K562 (cell line): Measurements from ENCODE around the gene PGA3. TPM values are rescaled to one million over a fixed set of nuclear protein-coding genes. Genes with fewer than 3 reads are reported as not detected.

Source experiments
- BCLAF1 ChIP-seq, 2 experiments: fragments of 450-650 bp in 1 of 2; IDR thresholded peaks; 2 replicates each; pipeline ENCODE4 v1.6.1; 2011 to 2017; ENCODE audit warnings: low read depth in 2 of 2, antibody characterized with exemption in 1 of 2, borderline replicate concordance in 1 of 2, low read length in 1 of 2, mild to moderate bottlenecking in 1 of 2, mixed read lengths in 1 of 2; ENCODE audit not compliant: control insufficient read depth in 1 of 2
- JUND ChIP-seq, 2 experiments: IDR thresholded peaks; 2 replicates in 1 of 2; 3 replicates in 1 of 2; pipeline ENCODE4 v1.6.1; 2011; ENCODE audit warnings: borderline replicate concordance in 2 of 2, low read depth in 2 of 2, low read length in 2 of 2, improper control_type of control experiment in 1 of 2, missing biosample characterization in 1 of 2, missing genetic modification characterization in 1 of 2, missing genetic modification reagents in 1 of 2
- MAZ ChIP-seq, 2 experiments: fragments of 450-650 bp in 1 of 2; sonication (generic) in 1 of 2; formaldehyde crosslinking; IDR thresholded peaks in 1 of 2; conservative IDR thresholded peaks in 1 of 2; 2 replicates each; pipeline versions ENCODE4 v1.4.0 to v1.5.0; 2020; ENCODE audit warnings: mild to moderate bottlenecking in 1 of 2, missing genetic modification reagents in 1 of 2
- MCM2 ChIP-seq: fragments of 450-650 bp; IDR thresholded peaks from 2 replicates; pipeline ENCODE4 v1.6.1; 2017; ENCODE audit warnings: low read depth, mild to moderate bottlenecking
- SAFB2 ChIP-seq: fragments of 200-400 bp; formaldehyde crosslinking; IDR thresholded peaks from 2 replicates; pipeline ENCODE4 v1.6.1; 2018; ENCODE audit warnings: borderline replicate concordance, low read length, low read depth, moderate library complexity; ENCODE audit not compliant: severe bottlenecking
- SETDB1 ChIP-seq: IDR thresholded peaks from one replicate; pipeline ENCODE4 v1.6.1; 2012; ENCODE audit warnings: low read length, control low read depth, inconsistent platforms
- SUPT5H ChIP-seq: fragments of 450-650 bp; IDR thresholded peaks from 2 replicates; pipeline ENCODE4 v1.6.1; 2016
- polyA plus RNA-seq, 8 experiments: library from polyadenylated mRNA; depleted of rRNA in 4 of 8; stranded (reverse) in 5 of 8; unstranded in 3 of 8; fragments of >200 nt; fragmentation: Nextera tagmentation in 2 of 8; fragmentation: Illumina TruSeq in 1 of 8; extraction: Ambion mirVana in 2 of 8; extraction: Trizol in 1 of 8; gene quantifications; 2 replicates each; pipeline versions ENCODE4 v1.2.1 to v1.2.3, GENCODE V29; 2011 to 2014; ENCODE audit warnings: inconsistent platforms in 1 of 8, missing spikeins in 1 of 8
- total RNA-seq, 7 experiments: library from RNA; depleted of rRNA in 6 of 7; stranded (reverse); fragments of >200 nt in 6 of 7; fragmentation: Illumina TruSeq in 2 of 7; extraction: Trizol in 2 of 7; gene quantifications; 2 replicates each; pipeline versions ENCODE4 v1.2.1 to v1.2.3, GENCODE V29; 2011 to 2021; ENCODE audit warnings: low replicate concordance in 1 of 7
- TF ChIP-seq, protein P1 (sequence below): fragments of 250-450 bp; sonication (Bioruptor Pico); IDR thresholded peaks from 2 replicates; pipeline ENCODE4 v1.8.0; 2022; ENCODE audit warnings: moderate library complexity, mild to moderate bottlenecking, inconsistent platforms
- TF ChIP-seq, protein P2 (sequence below): sonication (generic); formaldehyde crosslinking; IDR thresholded peaks from 2 replicates; pipeline ENCODE4 v1.8.1; 2023; ENCODE audit warnings: missing genetic modification reagents, mild to moderate bottlenecking, borderline replicate concordance
- TF ChIP-seq, protein P3 (sequence below): fragments of 250-450 bp; sonication (Bioruptor Pico); IDR thresholded peaks from 2 replicates; pipeline ENCODE4 v1.5.0; 2020; ENCODE audit warnings: mild to moderate bottlenecking

PGA3 gene
- total and polyA plus RNA-seq, 9 of the 15 experiments (the other 6 are each of a cell fraction or from before 2014, with no cell fraction given), result 0.15 to 0.18 (median 0.18) TPM; not detected in 6

GRCh38 chr11:61161190-61162091 is 41.9 kb upstream of the PGA3 start, which contains the start of gene VPS37C (continued):
- TF ChIP-seq BCLAF1 (IDR thresholded peaks at IDR 0.05; ENCODE audit: borderline replicate concordance in 1 of 2, control insufficient read depth in 1 of 2, low read depth in 2 of 2, low read length in 1 of 2) (peak in 1 of 2 experiments; percentile 82; a peak in 1 of 4 replicates), MAZ (CRISPR knock-in tag; conservative IDR thresholded peaks at IDR 0.05 in 1 of 2, IDR thresholded peaks at IDR 0.05 in 1 of 2) (peak in 1 of 2 experiments; percentile 96; a peak in 3 of 4 replicates), SETDB1 (no peak), JUND (IDR thresholded peaks at IDR 0.05; ENCODE audit: borderline replicate concordance, low read depth, low read length) (no peak), JUND (tag; IDR thresholded peaks at IDR 0.05; ENCODE audit: borderline replicate concordance, low read depth, low read length) (no peak; the same call in 2 of the 3 replicates), SAFB2 (no peak), MCM2 (no peak), SUPT5H (peak; percentile 86)
- TF ChIP-seq, protein P1, sequence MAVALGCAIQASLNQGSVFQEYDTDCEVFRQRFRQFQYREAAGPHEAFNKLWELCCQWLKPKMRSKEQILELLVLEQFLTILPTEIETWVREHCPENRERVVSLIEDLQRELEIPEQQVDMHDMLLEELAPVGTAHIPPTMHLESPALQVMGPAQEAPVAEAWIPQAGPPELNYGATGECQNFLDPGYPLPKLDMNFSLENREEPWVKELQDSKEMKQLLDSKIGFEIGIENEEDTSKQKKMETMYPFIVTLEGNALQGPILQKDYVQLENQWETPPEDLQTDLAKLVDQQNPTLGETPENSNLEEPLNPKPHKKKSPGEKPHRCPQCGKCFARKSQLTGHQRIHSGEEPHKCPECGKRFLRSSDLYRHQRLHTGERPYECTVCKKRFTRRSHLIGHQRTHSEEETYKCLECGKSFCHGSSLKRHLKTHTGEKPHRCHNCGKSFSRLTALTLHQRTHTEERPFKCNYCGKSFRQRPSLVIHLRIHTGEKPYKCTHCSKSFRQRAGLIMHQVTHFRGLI (CRISPR knock-in tag), result no peak
- TF ChIP-seq, protein P2, sequence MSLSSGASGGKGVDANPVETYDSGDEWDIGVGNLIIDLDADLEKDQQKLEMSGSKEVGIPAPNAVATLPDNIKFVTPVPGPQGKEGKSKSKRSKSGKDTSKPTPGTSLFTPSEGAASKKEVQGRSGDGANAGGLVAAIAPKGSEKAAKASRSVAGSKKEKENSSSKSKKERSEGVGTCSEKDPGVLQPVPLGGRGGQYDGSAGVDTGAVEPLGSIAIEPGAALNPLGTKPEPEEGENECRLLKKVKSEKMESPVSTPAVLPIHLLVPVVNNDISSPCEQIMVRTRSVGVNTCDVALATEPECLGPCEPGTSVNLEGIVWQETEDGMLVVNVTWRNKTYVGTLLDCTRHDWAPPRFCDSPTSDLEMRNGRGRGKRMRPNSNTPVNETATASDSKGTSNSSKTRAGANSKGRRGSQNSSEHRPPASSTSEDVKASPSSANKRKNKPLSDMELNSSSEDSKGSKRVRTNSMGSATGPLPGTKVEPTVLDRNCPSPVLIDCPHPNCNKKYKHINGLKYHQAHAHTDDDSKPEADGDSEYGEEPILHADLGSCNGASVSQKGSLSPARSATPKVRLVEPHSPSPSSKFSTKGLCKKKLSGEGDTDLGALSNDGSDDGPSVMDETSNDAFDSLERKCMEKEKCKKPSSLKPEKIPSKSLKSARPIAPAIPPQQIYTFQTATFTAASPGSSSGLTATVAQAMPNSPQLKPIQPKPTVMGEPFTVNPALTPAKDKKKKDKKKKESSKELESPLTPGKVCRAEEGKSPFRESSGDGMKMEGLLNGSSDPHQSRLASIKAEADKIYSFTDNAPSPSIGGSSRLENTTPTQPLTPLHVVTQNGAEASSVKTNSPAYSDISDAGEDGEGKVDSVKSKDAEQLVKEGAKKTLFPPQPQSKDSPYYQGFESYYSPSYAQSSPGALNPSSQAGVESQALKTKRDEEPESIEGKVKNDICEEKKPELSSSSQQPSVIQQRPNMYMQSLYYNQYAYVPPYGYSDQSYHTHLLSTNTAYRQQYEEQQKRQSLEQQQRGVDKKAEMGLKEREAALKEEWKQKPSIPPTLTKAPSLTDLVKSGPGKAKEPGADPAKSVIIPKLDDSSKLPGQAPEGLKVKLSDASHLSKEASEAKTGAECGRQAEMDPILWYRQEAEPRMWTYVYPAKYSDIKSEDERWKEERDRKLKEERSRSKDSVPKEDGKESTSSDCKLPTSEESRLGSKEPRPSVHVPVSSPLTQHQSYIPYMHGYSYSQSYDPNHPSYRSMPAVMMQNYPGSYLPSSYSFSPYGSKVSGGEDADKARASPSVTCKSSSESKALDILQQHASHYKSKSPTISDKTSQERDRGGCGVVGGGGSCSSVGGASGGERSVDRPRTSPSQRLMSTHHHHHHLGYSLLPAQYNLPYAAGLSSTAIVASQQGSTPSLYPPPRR (CRISPR knock-in tag), result 0 out of 2 replicates have a peak, but pooled peaks have one; percentile 59
- TF ChIP-seq, protein P3, sequence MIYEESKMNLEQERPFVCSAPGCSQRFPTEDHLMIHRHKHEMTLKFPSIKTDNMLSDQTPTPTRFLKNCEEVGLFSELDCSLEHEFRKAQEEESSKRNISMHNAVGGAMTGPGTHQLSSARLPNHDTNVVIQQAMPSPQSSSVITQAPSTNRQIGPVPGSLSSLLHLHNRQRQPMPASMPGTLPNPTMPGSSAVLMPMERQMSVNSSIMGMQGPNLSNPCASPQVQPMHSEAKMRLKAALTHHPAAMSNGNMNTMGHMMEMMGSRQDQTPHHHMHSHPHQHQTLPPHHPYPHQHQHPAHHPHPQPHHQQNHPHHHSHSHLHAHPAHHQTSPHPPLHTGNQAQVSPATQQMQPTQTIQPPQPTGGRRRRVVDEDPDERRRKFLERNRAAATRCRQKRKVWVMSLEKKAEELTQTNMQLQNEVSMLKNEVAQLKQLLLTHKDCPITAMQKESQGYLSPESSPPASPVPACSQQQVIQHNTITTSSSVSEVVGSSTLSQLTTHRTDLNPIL, result no peak
